Kidney capillary endothelial cell (primary cell): ENCODE measurements around the gene ITGA2.
"Not testable (repeated sequence)": the region's sequence is repeated elsewhere in the genome, so short reads cannot be mapped to it uniquely, and the experiment has no call there.

Source experiments
- DNase-seq: peaks from one replicate; pipeline ENCODE4 v3.0.0-alpha.2; 2018; ENCODE audit warnings: low spot score

Gene ITGA2

DNA sequence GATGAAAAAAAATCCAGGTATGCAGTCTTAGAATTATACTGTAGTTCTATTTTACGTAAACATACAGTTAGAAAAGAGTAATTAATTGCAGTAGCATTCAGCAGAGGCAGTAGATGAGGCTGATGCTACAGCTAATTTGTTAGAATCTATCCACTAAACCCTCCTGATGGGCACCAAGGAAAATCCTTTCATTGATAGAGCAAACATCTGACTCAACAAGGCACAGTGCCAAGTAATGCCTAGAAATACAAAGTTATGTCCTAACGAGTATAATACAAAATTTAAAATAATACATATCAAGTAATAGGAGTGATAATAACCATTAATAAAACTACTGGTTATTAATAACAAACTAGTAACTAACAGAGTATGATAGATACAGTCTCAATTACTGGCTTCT lies 111.5 kb downstream of the ITGA2 start:
- no peak for DNase-seq

DNA sequence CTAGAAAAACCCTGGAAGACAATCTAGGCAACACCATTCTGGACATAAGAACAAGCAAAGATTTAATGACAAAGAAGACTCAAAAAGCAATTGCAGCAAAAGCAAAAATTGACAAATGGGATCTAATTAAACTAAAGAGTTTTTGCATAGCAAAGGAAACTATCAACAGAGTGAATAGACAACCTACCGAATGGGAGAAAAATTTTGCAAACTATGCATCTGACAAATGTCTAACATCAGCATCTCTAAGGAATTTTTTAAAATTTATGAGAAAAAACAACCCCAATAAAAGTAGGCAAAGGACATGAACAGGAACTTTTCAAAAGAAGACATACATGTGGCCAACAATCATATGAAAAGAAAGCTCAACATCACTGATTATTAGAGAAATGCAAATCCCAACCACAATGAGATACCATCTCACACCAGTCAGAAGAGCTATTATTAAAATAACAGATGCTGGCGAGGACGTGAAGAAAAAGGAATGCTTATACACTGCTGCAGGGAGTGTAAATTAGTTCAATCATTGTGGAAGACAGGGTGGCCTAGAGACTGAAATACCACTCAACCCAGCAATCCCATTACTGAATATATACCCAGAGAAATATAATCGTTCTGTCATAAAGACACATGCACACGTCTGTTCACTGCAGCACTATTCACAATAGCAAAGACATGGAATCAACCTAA lies 116.6 kb downstream of the ITGA2 start:
- no peak for DNase-seq

DNA sequence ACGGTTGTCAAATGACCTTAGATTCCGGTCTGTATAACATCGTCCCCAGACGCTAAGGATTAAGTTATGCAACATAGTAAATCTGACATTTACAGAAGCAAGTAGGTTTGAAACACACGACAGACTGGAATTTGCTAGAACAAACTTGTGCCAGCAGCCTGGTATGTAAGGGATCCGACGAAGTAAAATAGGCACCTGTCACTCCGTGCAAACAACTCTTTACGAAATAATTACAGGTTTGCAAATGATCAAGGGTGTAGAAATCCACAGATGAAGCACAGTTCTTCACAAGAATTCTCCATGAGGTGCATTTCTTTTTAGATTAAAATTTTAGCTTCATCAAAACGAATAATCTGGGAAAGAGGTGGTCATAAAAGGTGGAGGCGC lies 119.9 kb downstream of the ITGA2 start:
- peak; percentile 17 for DNase-seq

DNA sequence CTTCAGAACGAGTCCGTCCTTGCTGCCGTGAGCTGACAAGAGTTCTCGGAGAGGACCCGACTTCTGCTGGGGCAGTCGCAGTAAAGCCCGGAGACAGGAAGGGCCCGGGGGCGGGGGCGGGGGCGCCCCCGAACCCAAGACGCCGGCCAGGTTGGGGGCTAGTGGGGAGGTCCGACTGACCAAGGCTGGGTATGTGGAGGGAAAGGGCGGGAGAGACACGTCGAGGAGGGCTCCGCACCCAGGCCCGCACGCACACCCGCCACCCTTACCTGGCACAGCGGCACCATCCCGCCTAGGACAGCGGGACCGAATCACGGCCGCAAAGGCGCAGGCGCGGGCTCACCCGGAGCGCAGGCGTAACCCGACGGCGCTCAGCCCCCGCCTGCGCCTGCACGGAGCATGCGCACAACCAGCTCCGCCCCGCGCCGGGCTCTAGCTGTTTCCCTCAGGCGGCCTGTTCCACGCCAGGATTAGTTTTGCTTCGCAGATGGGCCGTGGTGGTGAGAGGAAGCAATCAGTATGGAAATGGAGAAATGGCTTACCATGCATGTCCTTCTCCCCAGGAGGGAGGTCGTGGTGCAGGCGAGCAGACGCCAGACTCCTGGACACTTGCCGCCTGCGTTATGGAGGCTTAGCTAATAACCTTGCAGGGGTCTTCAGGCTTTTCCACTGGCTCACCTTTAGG lies 120.4 kb downstream of the ITGA2 start, which contains the start of gene MOCS2:
Gene MOCS2, minus strand, starts transcription at position 315 of the 685 bp plus-strand sequence. CDS start 2,583 bp downstream, outside the sequence.
- DNase-seq, result peak; percentile 95

DNA sequence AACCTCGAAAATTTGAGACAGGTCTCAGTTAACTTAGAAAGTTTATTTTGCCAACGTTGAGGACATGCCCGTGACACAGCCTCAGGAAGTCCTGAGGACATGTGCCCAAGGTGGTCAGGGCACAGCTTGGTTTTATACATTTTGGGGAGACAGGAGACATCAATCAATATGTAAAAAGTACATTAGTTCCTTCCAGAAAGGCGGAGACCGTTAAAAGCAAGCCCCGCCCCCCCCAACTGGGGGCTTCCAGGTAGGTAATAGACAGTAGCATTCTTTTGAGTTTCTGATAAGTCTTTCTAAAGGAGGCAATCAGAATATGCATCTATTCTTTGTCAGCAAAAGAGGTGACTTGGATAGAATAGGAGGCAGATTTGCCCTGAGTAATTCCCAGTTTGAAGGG lies 121.0 kb downstream of the ITGA2 start:
- DNase-seq, result no peak

DNA sequence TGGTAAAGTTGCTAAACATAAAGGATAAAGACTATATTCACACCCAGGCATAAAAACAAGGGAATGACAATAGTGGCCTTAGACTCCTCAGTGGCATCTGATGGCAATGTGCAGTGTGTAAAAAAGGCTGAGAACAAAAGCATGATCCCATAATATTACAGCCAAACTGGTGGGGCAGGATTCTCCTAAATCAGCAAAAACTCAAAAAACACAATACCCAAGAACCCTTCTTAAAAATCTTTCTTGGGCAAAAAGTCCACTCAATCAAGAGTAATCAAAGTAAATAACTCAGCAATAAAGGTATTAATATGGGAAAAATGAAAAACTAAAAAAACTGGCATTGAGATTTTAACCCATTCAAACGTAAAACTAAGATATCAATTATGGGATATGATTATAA lies 122.0 kb downstream of the ITGA2 start:
- DNase-seq, result no peak

DNA sequence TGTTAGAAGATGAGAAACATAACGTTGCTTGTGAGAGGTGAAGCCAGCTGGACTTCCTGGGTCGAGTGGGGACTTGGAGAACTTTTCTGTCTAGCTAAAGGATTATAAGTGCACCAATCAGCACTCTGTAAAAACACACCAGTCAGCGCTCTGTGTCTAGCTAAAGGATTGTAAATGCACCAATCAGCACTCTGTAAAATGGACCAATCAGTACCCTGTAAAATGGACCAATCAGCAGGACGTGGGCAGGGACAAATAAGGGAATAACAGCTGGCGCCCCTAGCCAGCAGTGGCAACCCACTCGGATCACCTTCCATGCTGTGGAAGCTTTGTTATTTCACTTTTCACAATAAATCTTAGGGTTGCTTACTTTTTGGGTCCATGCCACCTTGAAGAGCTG lies 123.2 kb downstream of the ITGA2 start:
- DNase-seq, result not testable (repeated sequence)

DNA sequence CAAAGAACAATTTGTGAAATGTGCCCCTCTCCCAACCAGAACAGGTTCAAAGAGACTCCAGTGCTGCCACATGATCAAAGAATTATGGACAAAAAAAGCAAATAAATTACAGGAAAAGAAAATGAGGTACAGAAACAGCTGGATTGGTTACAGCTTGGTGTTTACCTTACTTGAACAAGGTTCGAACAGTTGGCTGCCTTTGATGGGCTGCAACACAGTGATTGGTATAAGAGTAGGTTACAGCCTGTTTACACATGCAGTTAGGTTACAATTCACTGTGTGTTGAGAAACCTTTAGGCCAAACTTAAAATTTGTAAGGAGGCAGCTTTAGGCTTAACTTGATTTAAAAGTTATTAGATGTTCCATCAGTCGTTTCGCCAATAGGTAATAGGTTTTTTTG lies 123.8 kb downstream of the ITGA2 start:
- DNase-seq, result no peak

DNA sequence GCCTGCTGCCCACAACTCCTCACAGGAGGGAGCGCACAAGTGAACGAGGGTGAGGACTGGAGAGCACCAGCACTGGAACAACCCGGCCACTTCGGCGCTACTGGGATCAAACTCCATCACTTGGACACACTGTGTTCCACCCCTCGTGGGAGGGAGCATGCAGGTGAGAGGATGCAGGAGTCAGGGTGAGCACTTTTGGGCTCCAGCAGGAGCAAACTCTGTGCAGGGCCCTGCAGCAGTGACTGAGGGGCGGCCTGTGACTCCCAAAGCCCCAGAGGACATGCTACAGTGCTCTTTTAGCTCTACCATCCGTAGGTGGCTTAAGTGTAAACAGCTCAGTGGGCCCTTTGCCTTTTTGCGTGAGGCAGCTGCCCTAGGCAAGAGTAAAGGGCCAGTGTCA lies 124.8 kb downstream of the ITGA2 start:
- no peak for DNase-seq

DNA sequence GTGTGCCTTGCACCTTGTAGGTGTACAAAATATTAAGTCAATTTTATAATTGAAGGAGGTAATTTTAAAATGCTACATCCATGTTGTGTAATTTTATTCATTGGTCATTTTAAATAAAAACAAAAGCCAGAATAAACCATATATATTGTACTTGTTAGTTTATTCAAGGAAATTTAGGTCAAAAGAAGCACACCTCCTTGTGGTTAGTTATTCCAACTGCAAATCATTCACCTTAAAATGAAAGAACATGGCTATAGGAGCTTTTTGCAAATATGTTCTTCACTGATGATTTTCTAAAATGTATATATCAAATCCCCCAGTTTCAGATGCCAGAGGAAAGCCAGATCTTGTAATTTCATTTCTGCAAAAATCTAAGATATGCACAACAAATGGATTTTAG lies 125.8 kb downstream of the ITGA2 start:
- DNase-seq, result no peak

DNA sequence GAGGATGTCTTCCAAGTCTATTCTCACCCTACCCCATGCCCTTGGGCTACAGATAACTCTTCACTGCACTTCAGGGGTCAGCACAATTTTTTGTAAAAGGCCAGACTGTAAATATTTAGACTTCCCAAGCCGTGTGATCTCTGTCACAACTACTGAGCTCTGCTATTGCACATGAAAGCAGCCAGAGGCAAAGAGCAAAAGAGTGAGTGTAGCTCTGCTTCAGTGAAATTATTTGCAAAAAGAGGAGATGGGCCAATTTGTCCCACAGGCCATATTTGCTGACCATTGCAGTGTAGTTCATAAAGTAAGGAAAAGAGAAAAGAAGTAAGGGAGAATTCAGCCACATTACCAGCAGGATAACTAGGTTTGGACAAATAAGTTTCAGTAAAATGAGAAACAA lies 127.4 kb downstream of the ITGA2 start:
- no peak for DNase-seq

DNA sequence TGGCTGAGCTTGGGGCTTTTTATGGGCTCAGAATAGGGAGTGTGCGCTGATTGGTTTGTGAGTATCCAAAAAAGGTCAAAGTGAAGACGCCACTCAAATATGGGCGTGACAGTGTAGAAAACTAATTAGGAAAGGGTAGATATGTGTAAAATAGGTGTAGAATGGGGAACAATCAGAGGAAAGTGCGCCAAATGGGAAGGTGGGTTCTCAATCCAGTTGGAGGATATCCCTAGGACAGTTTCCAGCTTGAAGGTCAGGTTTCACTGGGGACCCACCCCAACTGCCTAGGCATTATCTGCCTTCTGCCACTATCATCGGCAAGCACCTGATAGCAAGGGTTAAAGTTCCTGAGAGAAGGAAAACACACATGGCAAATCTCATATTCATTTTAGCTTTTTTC lies 129.7 kb downstream of the ITGA2 start:
- no peak for DNase-seq

DNA sequence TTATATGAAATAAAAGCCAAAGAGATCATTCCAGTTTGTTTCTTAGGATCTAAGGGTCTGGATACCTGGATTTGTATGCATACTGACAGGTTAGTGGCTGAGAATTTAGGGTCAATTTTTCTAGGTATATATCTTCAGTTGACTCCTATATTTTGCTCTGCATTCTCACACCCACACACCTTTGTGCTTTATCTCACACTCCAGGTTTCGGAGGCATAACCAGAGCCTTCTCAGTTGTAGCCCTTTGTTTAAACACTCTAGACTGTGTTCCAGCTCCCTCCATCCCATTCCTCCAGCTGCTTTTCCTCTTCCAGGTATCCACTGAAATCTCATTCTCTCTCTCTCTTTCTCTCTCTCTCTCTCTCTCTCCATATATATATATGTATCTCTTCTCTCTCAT lies 131.0 kb downstream of the ITGA2 start:
- DNase-seq, result no peak

DNA sequence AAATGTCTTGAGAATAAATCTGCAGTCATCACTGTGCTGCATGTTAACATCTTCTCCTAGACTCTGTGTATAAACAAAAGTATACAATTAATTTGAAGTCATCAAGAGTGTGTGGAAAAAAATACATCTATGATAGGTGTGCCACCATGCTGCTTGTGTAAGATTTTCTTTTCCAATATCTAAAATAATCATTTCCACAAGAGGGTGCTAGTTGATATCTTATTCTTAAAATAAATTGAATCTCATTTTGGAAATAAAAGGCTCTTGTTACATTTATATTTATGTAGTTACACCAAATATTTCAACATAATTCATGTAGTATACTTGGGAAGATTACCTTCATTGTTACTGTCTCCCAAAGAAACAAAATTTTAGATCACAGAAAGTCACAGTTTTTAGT lies 134.6 kb downstream of the ITGA2 start:
- peak; percentile 19 for DNase-seq

DNA sequence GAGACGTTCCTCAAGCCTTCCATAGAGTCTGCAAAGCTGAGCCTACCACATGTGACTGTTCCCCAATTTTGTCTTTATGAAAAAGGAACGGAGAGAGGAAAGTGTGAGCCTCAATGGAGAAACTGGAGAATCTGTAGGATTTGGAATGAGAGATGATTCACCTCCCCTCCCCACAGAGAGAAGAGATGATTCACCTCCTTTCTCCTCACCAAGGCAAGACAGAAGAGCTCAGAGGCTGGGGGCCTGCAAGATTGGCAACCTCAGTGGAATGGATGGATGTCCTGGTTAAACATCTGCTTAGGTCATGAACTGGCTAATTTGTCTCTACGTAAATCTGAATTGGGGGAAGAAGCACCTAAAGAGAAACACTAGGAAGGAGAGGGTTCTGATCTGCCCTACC lies 137.4 kb downstream of the ITGA2 start:
- DNase-seq, result no peak

DNA sequence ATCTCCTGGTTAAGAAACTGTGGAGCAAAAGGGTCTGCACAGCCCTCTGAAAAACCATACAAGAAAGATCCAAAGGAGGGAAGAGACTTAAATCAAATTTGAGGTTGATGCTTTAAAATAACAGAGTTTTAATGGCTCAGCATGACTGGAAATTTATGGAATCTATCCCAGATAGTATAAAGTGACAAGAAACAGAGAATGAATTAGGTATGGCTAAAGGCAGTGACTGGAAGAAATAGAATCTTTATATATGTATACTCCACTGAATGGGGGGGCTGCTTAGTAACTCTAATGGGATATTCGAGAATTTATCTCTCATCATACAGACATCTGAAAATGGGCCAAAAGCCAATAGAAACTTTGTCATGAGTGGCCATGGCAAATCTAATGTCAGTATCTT lies 138.0 kb downstream of the ITGA2 start:
- no peak for DNase-seq

DNA sequence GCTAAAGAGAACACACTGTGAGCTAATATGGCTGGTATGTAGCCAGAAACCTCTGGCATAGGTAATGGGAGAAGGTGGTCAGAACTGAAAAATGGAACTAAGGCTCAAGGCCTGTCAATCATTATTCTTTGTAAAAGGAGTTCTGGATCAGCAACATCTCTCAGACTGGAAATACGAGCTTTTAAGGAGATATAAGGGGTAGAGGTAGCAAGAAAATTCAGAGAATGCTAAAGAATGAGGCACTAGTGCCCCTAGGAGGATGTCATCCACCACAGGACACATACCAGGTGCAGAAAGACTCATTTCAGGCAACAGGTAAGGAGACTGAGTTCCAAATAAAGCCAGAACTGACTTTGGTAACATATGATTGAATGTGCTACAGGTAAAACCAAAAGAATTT lies 139.3 kb downstream of the ITGA2 start:
- DNase-seq, result no peak

DNA sequence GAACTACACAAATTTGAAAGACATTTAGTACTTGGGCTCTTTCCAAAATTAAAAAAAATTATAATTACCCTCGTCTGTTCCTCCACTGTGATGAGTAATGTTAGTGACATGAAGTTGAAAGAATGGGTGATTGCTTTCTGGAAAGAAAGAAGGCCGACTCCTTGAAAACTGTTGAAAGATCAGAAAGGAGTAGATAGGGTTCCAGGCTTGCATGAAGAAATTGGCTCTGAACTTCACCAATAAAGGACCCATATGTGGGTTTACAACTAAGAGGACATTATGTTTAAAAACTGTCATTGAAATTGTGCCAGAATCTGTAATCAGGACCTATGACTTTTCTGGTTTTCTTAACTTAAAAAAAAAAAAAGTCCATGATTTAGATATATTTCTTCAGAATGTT lies 141.1 kb downstream of the ITGA2 start:
- no peak for DNase-seq

DNA sequence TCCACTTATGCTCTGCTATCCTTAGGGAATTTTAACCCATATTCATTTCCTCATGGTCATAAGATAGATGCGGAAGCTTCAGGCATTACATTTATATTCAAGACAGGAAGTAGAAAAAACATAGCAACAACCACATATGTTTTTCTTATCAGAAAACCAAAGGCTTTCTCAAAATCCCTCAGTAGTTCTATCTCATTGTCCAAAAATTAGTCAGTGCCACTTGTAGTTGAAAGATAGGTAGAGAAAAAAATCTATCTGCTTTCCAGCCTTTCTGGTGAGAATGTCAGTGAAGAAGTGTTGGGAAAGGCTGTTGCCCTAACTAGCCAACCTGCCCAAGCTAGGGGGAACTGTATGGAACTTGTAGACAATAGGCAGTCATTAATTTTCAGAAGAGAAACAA lies 143.9 kb downstream of the ITGA2 start:
- DNase-seq, result no peak
